CD14-positive monocyte (primary cell): ENCODE measurements around the gene DHX32. TPM values are rescaled to one million over a fixed set of nuclear protein-coding genes. Genes with fewer than 3 reads are reported as not detected.

Experiments
- DNase-seq, 3 donors: peaks; one replicate each; pipeline ENCODE4 v3.0.0-alpha.2; 2011 to 2022
- H2AFZ ChIP-seq: 2 replicates; pipeline ENCODE4 v1.6.0; 2012; ENCODE audit warnings: mild to moderate bottlenecking, low read depth, low read length, inconsistent platforms; ENCODE audit not compliant: insufficient read depth, poor library complexity, severe bottlenecking
- H3K27ac ChIP-seq, 2 donors: 1 replicate in 1 of 2; 2 replicates in 1 of 2; pipeline ENCODE4 v1.5.1; 2012 to 2013; ENCODE audit warnings: low read length in 2 of 2, control low read depth in 1 of 2, inconsistent platforms in 1 of 2, low read depth in 1 of 2, mild to moderate bottlenecking in 1 of 2
- H3K27me3 ChIP-seq, 2 donors: one replicate each; pipeline versions ENCODE4 v1.6.0 to v1.6.1; 2011 to 2013; ENCODE audit warnings: low read length in 2 of 2; ENCODE audit not compliant: control insufficient read depth in 2 of 2, insufficient read depth in 2 of 2
- H3K36me3 ChIP-seq, 2 donors: replicated peaks in 1 of 2; 1 replicate in 1 of 2; 2 replicates in 1 of 2; pipeline versions ENCODE4 v1.5.1 to v1.6.1; 2012 to 2013; ENCODE audit warnings: low read length in 2 of 2, control low read depth in 1 of 2, inconsistent platforms in 1 of 2, mild to moderate bottlenecking in 1 of 2; ENCODE audit not compliant: insufficient read depth in 2 of 2, control insufficient read depth in 1 of 2
- H3K4me1 ChIP-seq, 2 donors: 1 replicate in 1 of 2; 2 replicates in 1 of 2; pipeline versions ENCODE4 v1.5.1 to v1.6.1; 2012 to 2013; ENCODE audit warnings: low read length in 2 of 2, control low read depth in 1 of 2, inconsistent platforms in 1 of 2, mild to moderate bottlenecking in 1 of 2, moderate library complexity in 1 of 2; ENCODE audit not compliant: insufficient read depth in 2 of 2, control insufficient read depth in 1 of 2
- H3K4me2 ChIP-seq: replicated peaks from 2 replicates; pipeline ENCODE3; 2012; ENCODE audit warnings: low read length, moderate library complexity, mild to moderate bottlenecking; ENCODE audit not compliant: poor library complexity, severe bottlenecking; ENCODE audit errors: extremely low read depth
- H3K4me3 ChIP-seq, 3 experiments: fragments of 200-600 bp in 1 of 3; sonication (generic) in 1 of 3; replicated peaks in 1 of 3; 1 replicate in 2 of 3; 2 replicates in 1 of 3; pipeline ENCODE4 v1.5.1; 2011 to 2013; ENCODE audit warnings: low read length in 3 of 3, mild to moderate bottlenecking in 3 of 3, control low read depth in 2 of 3, low read depth in 2 of 3, inconsistent platforms in 1 of 3, moderate library complexity in 1 of 3
- H3K79me2 ChIP-seq: 2 replicates; pipeline ENCODE4 v1.6.0; 2012; ENCODE audit warnings: mild to moderate bottlenecking, control low read depth, inconsistent platforms, low read length, moderate library complexity; ENCODE audit not compliant: insufficient read depth
- H3K9ac ChIP-seq: 2 replicates; pipeline ENCODE4 v1.6.0; 2017; ENCODE audit warnings: low read length, mild to moderate bottlenecking; ENCODE audit not compliant: insufficient read depth, poor library complexity, severe bottlenecking
- H3K9me3 ChIP-seq, 2 donors: replicated peaks in 1 of 2; 1 replicate in 1 of 2; 2 replicates in 1 of 2; pipeline versions ENCODE4 v1.5.1 to v1.6.1; 2012 to 2013; ENCODE audit warnings: low read length in 2 of 2, control low read depth in 1 of 2; ENCODE audit not compliant: control insufficient read depth in 1 of 2, insufficient read depth in 1 of 2
- H4K20me1 ChIP-seq: 2 replicates; pipeline ENCODE4 v1.6.0; 2012; ENCODE audit warnings: mild to moderate bottlenecking, low read length, control low read depth, moderate library complexity; ENCODE audit not compliant: insufficient read depth
- H3K27ac Mint-ChIP-seq, 7 donors: one replicate each; pipeline ENCODE4 v1.8.0; 2020; ENCODE audit warnings: mild to moderate bottlenecking in 7 of 7, mixed read lengths in 7 of 7, moderate library complexity in 6 of 7, inconsistent platforms in 2 of 7
- H3K27me3 Mint-ChIP-seq, 3 donors: one replicate each; pipeline ENCODE4 v1.8.0; 2021 to 2022; ENCODE audit warnings: low read depth in 3 of 3, mild to moderate bottlenecking in 3 of 3, mixed read lengths in 3 of 3, moderate library complexity in 3 of 3, inconsistent platforms in 1 of 3
- H3K36me3 Mint-ChIP-seq, 2 donors: one replicate each; pipeline ENCODE4 v1.8.0; 2020; ENCODE audit warnings: mixed read lengths in 2 of 2, inconsistent platforms in 1 of 2, mild to moderate bottlenecking in 1 of 2
- H3K4me1 Mint-ChIP-seq: one replicate; pipeline ENCODE4 v1.8.0; 2020; ENCODE audit warnings: mild to moderate bottlenecking, mixed read lengths
- H3K4me3 Mint-ChIP-seq, 2 donors: one replicate each; pipeline ENCODE4 v1.8.0; 2020; ENCODE audit warnings: mild to moderate bottlenecking in 2 of 2, mixed read lengths in 2 of 2, moderate library complexity in 1 of 2
- H3K9me3 Mint-ChIP-seq, 7 donors: one replicate each; pipeline ENCODE4 v1.8.0; 2020 to 2022; ENCODE audit warnings: mixed read lengths in 7 of 7, mild to moderate bottlenecking in 6 of 7, moderate library complexity in 6 of 7, inconsistent platforms in 2 of 7
- CTCF ChIP-seq: fragments of 200-600 bp; IDR thresholded peaks from one replicate; pipeline ENCODE4 v1.8.0; 2022; ENCODE audit warnings: antibody characterized with exemption, mild to moderate bottlenecking
- WGBS: methylation state at CpG from one replicate; pipeline ENCODE4 v1.1.5; 2013; ENCODE audit warnings: missing lambda C conversion rate; ENCODE audit not compliant: insufficient coverage; 5-methylcytosine and 5-hydroxymethylcytosine counted together
- intact Hi-C, 2 donors: fragments of 100-400 bp; cut with micrococcal nuclease; formaldehyde crosslinking; loops; one replicate each; pipeline versions ENCODE4 v1.15.0 to v1.15.1; 2023
- polyA plus RNA-seq, 3 donors: library from polyadenylated mRNA; depleted of rRNA in 1 of 3; unstranded in 2 of 3; stranded (reverse) in 1 of 3; fragments of 300-500 nt in 2 of 3; fragments of >200 nt in 1 of 3; fragmentation: Illumina TruSeq in 2 of 3; gene quantifications; 1 replicate in 2 of 3; 2 replicates in 1 of 3; pipeline ENCODE4 v1.2.3, GENCODE V29; 2012 to 2021

Gene DHX32
- polyA plus RNA-seq, 3 donors: 6.0 to 20.5 (median 16.4) TPM

- no peak for TF ChIP-seq CTCF
- Histone ChIP-seq H3K27me3 (no peaks in the 10 kb centered on the region), H3K79me2 (no peaks in the 10 kb centered on the region), H2AFZ (no peak overlapping the region), H4K20me1 (no peaks in the 10 kb centered on the region), H3K4me3 (no peak overlapping the region), H3K27ac (no peak overlapping the region), H3K9me3 (no peaks in the 10 kb centered on the region), H3K4me1 (no peaks in the 10 kb centered on the region), H3K36me3 (peaks cover 35 to 92% of the 10 kb centered on the region in 2 donors), H3K4me2 (no peak overlapping the region), H3K9ac (no peak overlapping the region)
- Mint-ChIP-seq H3K4me1 (no peaks in the 10 kb centered on the region), H3K36me3 (peaks cover 58 to 67% of the 10 kb centered on the region in 2 donors), H3K9me3 (no peaks in the 10 kb centered on the region), H3K4me3 (no peak overlapping the region), H3K27me3 (peaks cover 0 to 2% (median 1%) of the 10 kb centered on the region in 3 donors), H3K27ac (no peak overlapping the region)
- intact Hi-C loops: no loop called here
- WGBS: 100% methylated on average over 1 of the region's 2 CpGs
- no peak for DNase-seq
Measured at GRCh38 chr10:125848857-125849256, 32.2 kb downstream of the DHX32 start.

GRCh38 chr10:125848371-125848770 lies 32.7 kb downstream of the DHX32 start:
- Mint-ChIP-seq H3K27me3 (peaks cover 0 to 2% (median 1%) of the 10 kb centered on the region in 3 donors), H3K4me1 (no peaks in the 10 kb centered on the region), H3K27ac (no peak overlapping the region), H3K9me3 (no peaks in the 10 kb centered on the region), H3K36me3 (peaks cover 59 to 67% of the 10 kb centered on the region in 2 donors), H3K4me3 (no peak overlapping the region)
- DNase-seq: no peak
- H3K4me3 ChIP-seq: no peak overlapping the region
- intact Hi-C loops: no loop called here
- no peak overlapping the region for H3K27ac ChIP-seq
- WGBS: 89% methylated on average over 2 of the region's 2 CpGs
- H3K4me1 ChIP-seq: no peaks in the 10 kb centered on the region
- H3K4me2 ChIP-seq: no peak overlapping the region
- H2AFZ ChIP-seq: no peak overlapping the region
- H3K27me3 ChIP-seq: no peaks in the 10 kb centered on the region
- no peaks in the 10 kb centered on the region for H3K9me3 ChIP-seq
- H4K20me1 ChIP-seq: no peaks in the 10 kb centered on the region
- no peaks in the 10 kb centered on the region for H3K79me2 ChIP-seq
- TF ChIP-seq CTCF: no peak
- peaks cover 36 to 92% of the 10 kb centered on the region in 2 donors for H3K36me3 ChIP-seq
- no peak overlapping the region for H3K9ac ChIP-seq
